CD14-positive monocyte (primary cell): Measurements from ENCODE around the gene LIPG. TPM values are rescaled to one million over a fixed set of nuclear protein-coding genes. Genes with fewer than 3 reads are reported as not detected.
A peak's percentile ranks its signal among the peaks of the same experiment; 100 is the strongest.

Experiments used
- DNase-seq, 3 donors: peaks; one replicate each; pipeline ENCODE4 v3.0.0-alpha.2; 2011 to 2022
- H2AFZ ChIP-seq: 2 replicates; pipeline ENCODE4 v1.6.0; 2012; ENCODE audit warnings: mild to moderate bottlenecking, low read depth, low read length, inconsistent platforms; ENCODE audit not compliant: insufficient read depth, poor library complexity, severe bottlenecking
- H3K27ac ChIP-seq, 2 donors: 1 replicate in 1 of 2; 2 replicates in 1 of 2; pipeline ENCODE4 v1.5.1; 2012 to 2013; ENCODE audit warnings: low read length in 2 of 2, control low read depth in 1 of 2, inconsistent platforms in 1 of 2, low read depth in 1 of 2, mild to moderate bottlenecking in 1 of 2
- H3K27me3 ChIP-seq, 2 donors: one replicate each; pipeline versions ENCODE4 v1.6.0 to v1.6.1; 2011 to 2013; ENCODE audit warnings: low read length in 2 of 2; ENCODE audit not compliant: control insufficient read depth in 2 of 2, insufficient read depth in 2 of 2
- H3K36me3 ChIP-seq, 2 donors: replicated peaks in 1 of 2; 1 replicate in 1 of 2; 2 replicates in 1 of 2; pipeline versions ENCODE4 v1.5.1 to v1.6.1; 2012 to 2013; ENCODE audit warnings: low read length in 2 of 2, control low read depth in 1 of 2, inconsistent platforms in 1 of 2, mild to moderate bottlenecking in 1 of 2; ENCODE audit not compliant: insufficient read depth in 2 of 2, control insufficient read depth in 1 of 2
- H3K4me1 ChIP-seq, 2 donors: 1 replicate in 1 of 2; 2 replicates in 1 of 2; pipeline versions ENCODE4 v1.5.1 to v1.6.1; 2012 to 2013; ENCODE audit warnings: low read length in 2 of 2, control low read depth in 1 of 2, inconsistent platforms in 1 of 2, mild to moderate bottlenecking in 1 of 2, moderate library complexity in 1 of 2; ENCODE audit not compliant: insufficient read depth in 2 of 2, control insufficient read depth in 1 of 2
- H3K4me2 ChIP-seq: replicated peaks from 2 replicates; pipeline ENCODE3; 2012; ENCODE audit warnings: low read length, moderate library complexity, mild to moderate bottlenecking; ENCODE audit not compliant: poor library complexity, severe bottlenecking; ENCODE audit errors: extremely low read depth
- H3K4me3 ChIP-seq, 3 experiments: fragments of 200-600 bp in 1 of 3; sonication (generic) in 1 of 3; replicated peaks in 1 of 3; 1 replicate in 2 of 3; 2 replicates in 1 of 3; pipeline ENCODE4 v1.5.1; 2011 to 2013; ENCODE audit warnings: low read length in 3 of 3, mild to moderate bottlenecking in 3 of 3, control low read depth in 2 of 3, low read depth in 2 of 3, inconsistent platforms in 1 of 3, moderate library complexity in 1 of 3
- H3K79me2 ChIP-seq: 2 replicates; pipeline ENCODE4 v1.6.0; 2012; ENCODE audit warnings: mild to moderate bottlenecking, control low read depth, inconsistent platforms, low read length, moderate library complexity; ENCODE audit not compliant: insufficient read depth
- H3K9ac ChIP-seq: 2 replicates; pipeline ENCODE4 v1.6.0; 2017; ENCODE audit warnings: low read length, mild to moderate bottlenecking; ENCODE audit not compliant: insufficient read depth, poor library complexity, severe bottlenecking
- H3K9me3 ChIP-seq, 2 donors: replicated peaks in 1 of 2; 1 replicate in 1 of 2; 2 replicates in 1 of 2; pipeline versions ENCODE4 v1.5.1 to v1.6.1; 2012 to 2013; ENCODE audit warnings: low read length in 2 of 2, control low read depth in 1 of 2; ENCODE audit not compliant: control insufficient read depth in 1 of 2, insufficient read depth in 1 of 2
- H4K20me1 ChIP-seq: 2 replicates; pipeline ENCODE4 v1.6.0; 2012; ENCODE audit warnings: mild to moderate bottlenecking, low read length, control low read depth, moderate library complexity; ENCODE audit not compliant: insufficient read depth
- H3K27ac Mint-ChIP-seq, 7 donors: one replicate each; pipeline ENCODE4 v1.8.0; 2020; ENCODE audit warnings: mild to moderate bottlenecking in 7 of 7, mixed read lengths in 7 of 7, moderate library complexity in 6 of 7, inconsistent platforms in 2 of 7
- H3K27me3 Mint-ChIP-seq, 3 donors: one replicate each; pipeline ENCODE4 v1.8.0; 2021 to 2022; ENCODE audit warnings: low read depth in 3 of 3, mild to moderate bottlenecking in 3 of 3, mixed read lengths in 3 of 3, moderate library complexity in 3 of 3, inconsistent platforms in 1 of 3
- H3K36me3 Mint-ChIP-seq, 2 donors: one replicate each; pipeline ENCODE4 v1.8.0; 2020; ENCODE audit warnings: mixed read lengths in 2 of 2, inconsistent platforms in 1 of 2, mild to moderate bottlenecking in 1 of 2
- H3K4me1 Mint-ChIP-seq: one replicate; pipeline ENCODE4 v1.8.0; 2020; ENCODE audit warnings: mild to moderate bottlenecking, mixed read lengths
- H3K4me3 Mint-ChIP-seq, 2 donors: one replicate each; pipeline ENCODE4 v1.8.0; 2020; ENCODE audit warnings: mild to moderate bottlenecking in 2 of 2, mixed read lengths in 2 of 2, moderate library complexity in 1 of 2
- H3K9me3 Mint-ChIP-seq, 7 donors: one replicate each; pipeline ENCODE4 v1.8.0; 2020 to 2022; ENCODE audit warnings: mixed read lengths in 7 of 7, mild to moderate bottlenecking in 6 of 7, moderate library complexity in 6 of 7, inconsistent platforms in 2 of 7
- WGBS: methylation state at CpG from one replicate; pipeline ENCODE4 v1.1.5; 2013; ENCODE audit warnings: missing lambda C conversion rate; ENCODE audit not compliant: insufficient coverage; 5-methylcytosine and 5-hydroxymethylcytosine counted together
- intact Hi-C, 2 donors: fragments of 100-400 bp; cut with micrococcal nuclease; formaldehyde crosslinking; loops; one replicate each; pipeline versions ENCODE4 v1.15.0 to v1.15.1; 2023
- polyA plus RNA-seq, 3 donors: library from polyadenylated mRNA; depleted of rRNA in 1 of 3; unstranded in 2 of 3; stranded (reverse) in 1 of 3; fragments of 300-500 nt in 2 of 3; fragments of >200 nt in 1 of 3; fragmentation: Illumina TruSeq in 2 of 3; gene quantifications; 1 replicate in 2 of 3; 2 replicates in 1 of 3; pipeline ENCODE4 v1.2.3, GENCODE V29; 2012 to 2021
- TF ChIP-seq, protein P1 (sequence below): fragments of 200-600 bp; IDR thresholded peaks from one replicate; pipeline ENCODE4 v1.8.0; 2022; ENCODE audit warnings: antibody characterized with exemption, mild to moderate bottlenecking

The LIPG gene
- polyA plus RNA-seq, 3 donors: not detected

GRCh38 chr18:49581371-49581770, 19.5 kb downstream of the LIPG start:
- no peaks in the 10 kb centered on the region for H3K9me3 ChIP-seq
- Mint-ChIP-seq H3K9me3 (peaks cover 0 to 3% (median 0%) of the 10 kb centered on the region in 7 donors), H3K4me3 (no peak overlapping the region), H3K27ac (no peak overlapping the region), H3K4me1 (no peaks in the 10 kb centered on the region), H3K27me3 (peaks cover 5 to 8% (median 6%) of the 10 kb centered on the region in 3 donors), H3K36me3 (no peaks in the 10 kb centered on the region)
- no peak overlapping the region for H3K4me3 ChIP-seq
- H3K36me3 ChIP-seq: no peaks in the 10 kb centered on the region
- no peaks in the 10 kb centered on the region for H4K20me1 ChIP-seq
- H3K27ac ChIP-seq: no peak overlapping the region
- H3K9ac ChIP-seq: no peak overlapping the region
- H3K79me2 ChIP-seq: no peaks in the 10 kb centered on the region
- peak overlapping the region; percentile 41 for H2AFZ ChIP-seq
- TF ChIP-seq, protein P1, sequence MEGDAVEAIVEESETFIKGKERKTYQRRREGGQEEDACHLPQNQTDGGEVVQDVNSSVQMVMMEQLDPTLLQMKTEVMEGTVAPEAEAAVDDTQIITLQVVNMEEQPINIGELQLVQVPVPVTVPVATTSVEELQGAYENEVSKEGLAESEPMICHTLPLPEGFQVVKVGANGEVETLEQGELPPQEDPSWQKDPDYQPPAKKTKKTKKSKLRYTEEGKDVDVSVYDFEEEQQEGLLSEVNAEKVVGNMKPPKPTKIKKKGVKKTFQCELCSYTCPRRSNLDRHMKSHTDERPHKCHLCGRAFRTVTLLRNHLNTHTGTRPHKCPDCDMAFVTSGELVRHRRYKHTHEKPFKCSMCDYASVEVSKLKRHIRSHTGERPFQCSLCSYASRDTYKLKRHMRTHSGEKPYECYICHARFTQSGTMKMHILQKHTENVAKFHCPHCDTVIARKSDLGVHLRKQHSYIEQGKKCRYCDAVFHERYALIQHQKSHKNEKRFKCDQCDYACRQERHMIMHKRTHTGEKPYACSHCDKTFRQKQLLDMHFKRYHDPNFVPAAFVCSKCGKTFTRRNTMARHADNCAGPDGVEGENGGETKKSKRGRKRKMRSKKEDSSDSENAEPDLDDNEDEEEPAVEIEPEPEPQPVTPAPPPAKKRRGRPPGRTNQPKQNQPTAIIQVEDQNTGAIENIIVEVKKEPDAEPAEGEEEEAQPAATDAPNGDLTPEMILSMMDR: no peak
- peak in 1 of 3 donors; percentile 10 for DNase-seq
- 11% methylated on average over 7 of the region's 7 CpGs for WGBS
- no peaks in the 10 kb centered on the region for H3K27me3 ChIP-seq
- H3K4me2 ChIP-seq: no peak overlapping the region
- intact Hi-C loops: no loop called here
- no peaks in the 10 kb centered on the region for H3K4me1 ChIP-seq

GRCh38 chr18:49582579-49582978, 20.7 kb downstream of the LIPG start:
- Histone ChIP-seq H3K27me3 (no peaks in the 10 kb centered on the region), H3K9me3 (no peaks in the 10 kb centered on the region)

More at GRCh38 chr18:49582579-49582978, 20.7 kb downstream of the LIPG start:
- peak overlapping the region in 2 of 7 donors; percentile 11 to 58 for H3K27ac Mint-ChIP-seq
- Histone ChIP-seq H3K4me2 (no peak overlapping the region), H3K27ac (no peak overlapping the region), H4K20me1 (no peaks in the 10 kb centered on the region), H3K4me1 (no peaks in the 10 kb centered on the region), H3K9ac (no peak overlapping the region), H3K4me3 (no peak overlapping the region), H2AFZ (no peak overlapping the region), H3K79me2 (no peaks in the 10 kb centered on the region), H3K36me3 (no peaks in the 10 kb centered on the region)
- no peaks in the 10 kb centered on the region for H3K36me3 Mint-ChIP-seq
- no peaks in the 10 kb centered on the region for H3K4me1 Mint-ChIP-seq
- WGBS: 89% methylated on average over 7 of the region's 8 CpGs
- intact Hi-C loops: no loop called here
- H3K4me3 Mint-ChIP-seq: no peak overlapping the region
- TF ChIP-seq, protein P1: no peak
- peaks cover 4 to 8% (median 6%) of the 10 kb centered on the region in 3 donors for H3K27me3 Mint-ChIP-seq
- peaks cover 0 to 3% (median 0%) of the 10 kb centered on the region in 7 donors for H3K9me3 Mint-ChIP-seq
- DNase-seq: no peak
